GM21528 (cell line): ENCODE data around the gene ZNG1F.
"Not testable (repeated sequence)": the region's sequence is repeated elsewhere in the genome, so short reads cannot be mapped to it uniquely, and the experiment has no call there.

Source experiments
- ATAC-seq: cut with Tn5 transposase; IDR thresholded peaks from one replicate; pipeline ENCODE4 v1.9.1; 2021; ENCODE audit warnings: mild to moderate bottlenecking, moderate library complexity; ENCODE audit not compliant: unreplicated experiment, low FRiP score

Gene ZNG1F

GRCh38 chr9:41087157-41087780 lies 101.8 kb downstream of the ZNG1F start:
- ATAC-seq = not testable (repeated sequence)

GRCh38 chr9:41086685-41087084 lies 102.4 kb downstream of the ZNG1F start:
- ATAC-seq = not testable (repeated sequence)

GRCh38 chr9:41086215-41086614 lies 102.9 kb downstream of the ZNG1F start:
- not testable (repeated sequence) for ATAC-seq

GRCh38 chr9:41082358-41082757 lies 106.8 kb downstream of the ZNG1F start:
- ATAC-seq = not testable (repeated sequence)
